Measurements from ENCODE around the gene BANF2. TPM values are rescaled to one million over a fixed set of nuclear protein-coding genes. Genes with fewer than 3 reads are reported as not detected.
A peak's percentile ranks its signal among the peaks of the same experiment; 100 is the strongest.

BANF2 gene
- total and polyA plus RNA-seq, 2 of the 13 experiments (the other 11 are each of a cell fraction or from before 2014, with no cell fraction given), result 0.35 TPM; not detected in 1

GRCh38 chr20:17676378-17676759, 23.4 kb upstream of the BANF2 start:
- POLR2A ChIA-PET, result interaction anchor here (0.7 to 10.8 kb wide), 8 partner anchors 10 to 220 kb away, joined by 3 to 347 read pairs (median 4); no protein-coding TSS in a partner anchor
- H2AFZ ChIP-seq (ENCODE audit: low read length), result no peak overlapping the region
- no peaks in the 10 kb centered on the region for H3K9me3 ChIP-seq (ENCODE audit: low read length)
- in situ Hi-C loops (cut with HindIII; ENCODE audit: extremely low pct_ligation_motif_present, low pct_unique_long_range_greater_than_20kb) (no loop called here), intact Hi-C loops (cut with micrococcal nuclease; ENCODE audit: unreplicated experiment) (no loop called here)
- no peak overlapping the region for H3K27ac ChIP-seq (ENCODE audit: extremely low read length, insufficient read depth, low read length)
- ATAC-seq, result peak; percentile 1; the same call in 1 of the 3 replicates
- no peak overlapping the region for H3K9ac ChIP-seq (ENCODE audit: insufficient read depth, low read depth, low read length)
- peaks cover 95% of the 10 kb centered on the region for H4K20me1 ChIP-seq (ENCODE audit: insufficient read depth, low read length)
- CTCF ChIA-PET (ENCODE audit: low intra/inter-chr PET ratio, low total read pairs), result no interaction called here
- H3K79me2 ChIP-seq (ENCODE audit: insufficient read depth, low read length), result peaks cover 96% of the 10 kb centered on the region
- no TSS peak for BruUV-seq (replicated peaks)
- H3K4me1 ChIP-seq (ENCODE audit: insufficient read depth, low read length), result peaks cover 84% of the 10 kb centered on the region
- no peaks in the 10 kb centered on the region; a peak in 1 of 5 replicates for H3K27me3 ChIP-seq (ENCODE audit: control insufficient read depth in 1 of 2, insufficient read depth in 2 of 2, low read length in 2 of 2)
- H3K4me2 ChIP-seq (ENCODE audit: low read depth, low read length), result no peak overlapping the region
- no peak for DNase-seq (ENCODE audit: low spot score)
- FAIRE-seq, result no peak
- peaks cover 39 to 91% of the 10 kb centered on the region in 2 experiments for H3K36me3 ChIP-seq (replicated peaks in 1 of 2; ENCODE audit: control insufficient read depth in 1 of 2, insufficient read depth in 2 of 2, low read length in 2 of 2)
- no peak overlapping the region for H3K4me3 ChIP-seq (replicated peaks in 1 of 3; ENCODE audit: insufficient read depth in 1 of 3, low read depth in 2 of 3, low read length in 3 of 3)
- WGBS (ENCODE audit: low lambda C conversion rate), result 96% methylated on average over 4 of the region's 4 CpGs
- TF ChIP-seq KDM5A (IDR thresholded peaks at IDR 0.05; ENCODE audit: borderline replicate concordance, low read length) (no peak), NFE2 (CRISPR knock-in tag; IDR thresholded peaks at IDR 0.05) (no peak), ZNF720 (CRISPR knock-in tag; IDR thresholded peaks at IDR 0.05) (no peak), KAT8 (CRISPR knock-in tag; IDR thresholded peaks at IDR 0.05) (no peak), JUNB (CRISPR knock-in tag; IDR thresholded peaks at IDR 0.05; ENCODE audit: borderline replicate concordance) (no peak), IKZF4 (CRISPR knock-in tag; IDR thresholded peaks at IDR 0.05; ENCODE audit: borderline replicate concordance, low read depth, not compliant biosample characterization) (no peak), ZNF446 (CRISPR knock-in tag; IDR thresholded peaks at IDR 0.05) (no peak), POGZ (CRISPR knock-in tag; IDR thresholded peaks at IDR 0.05) (no peak), ZNF691 (CRISPR knock-in tag; IDR thresholded peaks at IDR 0.05; ENCODE audit: borderline replicate concordance, low read depth) (no peak), MXD4 (CRISPR knock-in tag; IDR thresholded peaks at IDR 0.05) (no peak), CBFB (CRISPR knock-in tag; IDR thresholded peaks at IDR 0.05) (no peak), PREB (CRISPR knock-in tag; IDR thresholded peaks at IDR 0.05) (no peak), AKAP8 (CRISPR knock-in tag; IDR thresholded peaks at IDR 0.05) (peak; percentile 27; the same call in 1 of the 2 replicates), POLR2G (IDR thresholded peaks at IDR 0.05; ENCODE audit: low read depth, low read length) (peak; percentile 52; the same call in 1 of the 2 replicates), NCOR1 (IDR thresholded peaks at IDR 0.05; ENCODE audit: borderline replicate concordance, low read length) (no peak), CBX2 (IDR thresholded peaks at IDR 0.05; ENCODE audit: low read depth, low read length) (no peak), CBX2 (CRISPR knock-in tag; IDR thresholded peaks at IDR 0.05; ENCODE audit: low read depth) (no peak), PCBP1 (IDR thresholded peaks at IDR 0.05; ENCODE audit: borderline replicate concordance, low read depth, low read length) (no peak), ZNF275 (CRISPR knock-in tag; IDR thresholded peaks at IDR 0.05; ENCODE audit: borderline replicate concordance) (peak; percentile 42; the same call in 1 of the 2 replicates)
- TF ChIP-seq, protein P1, sequence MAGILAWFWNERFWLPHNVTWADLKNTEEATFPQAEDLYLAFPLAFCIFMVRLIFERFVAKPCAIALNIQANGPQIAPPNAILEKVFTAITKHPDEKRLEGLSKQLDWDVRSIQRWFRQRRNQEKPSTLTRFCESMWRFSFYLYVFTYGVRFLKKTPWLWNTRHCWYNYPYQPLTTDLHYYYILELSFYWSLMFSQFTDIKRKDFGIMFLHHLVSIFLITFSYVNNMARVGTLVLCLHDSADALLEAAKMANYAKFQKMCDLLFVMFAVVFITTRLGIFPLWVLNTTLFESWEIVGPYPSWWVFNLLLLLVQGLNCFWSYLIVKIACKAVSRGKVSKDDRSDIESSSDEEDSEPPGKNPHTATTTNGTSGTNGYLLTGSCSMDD (CRISPR knock-in tag; IDR thresholded peaks at IDR 0.05), result no peak
- TF ChIP-seq, protein P2, sequence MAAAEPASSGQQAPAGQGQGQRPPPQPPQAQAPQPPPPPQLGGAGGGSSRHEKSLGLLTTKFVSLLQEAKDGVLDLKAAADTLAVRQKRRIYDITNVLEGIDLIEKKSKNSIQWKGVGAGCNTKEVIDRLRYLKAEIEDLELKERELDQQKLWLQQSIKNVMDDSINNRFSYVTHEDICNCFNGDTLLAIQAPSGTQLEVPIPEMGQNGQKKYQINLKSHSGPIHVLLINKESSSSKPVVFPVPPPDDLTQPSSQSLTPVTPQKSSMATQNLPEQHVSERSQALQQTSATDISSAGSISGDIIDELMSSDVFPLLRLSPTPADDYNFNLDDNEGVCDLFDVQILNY (CRISPR knock-in tag; conservative IDR thresholded peaks at IDR 0.05), result no peak

Data from HepG2 (cell line).